H9 (cell line): ENCODE results near the gene CHCHD3. TPM values are rescaled to one million over a fixed set of nuclear protein-coding genes. Genes with fewer than 3 reads are reported as not detected.

Source experiments
- DNase-seq: peaks from one replicate; pipeline ENCODE4 v3.0.0-alpha.2; 2017
- H2AFZ ChIP-seq: one replicate; pipeline ENCODE4 v1.6.1; 2013; ENCODE audit warnings: mild to moderate bottlenecking, low read length, control low read depth, moderate library complexity
- H2AK5ac ChIP-seq: 2 replicates; pipeline ENCODE4 v1.6.1; 2013; ENCODE audit warnings: low read length, control low read depth, mixed read lengths; ENCODE audit not compliant: insufficient read length
- H2BK120ac ChIP-seq: one replicate; pipeline ENCODE4 v1.6.1; 2013; ENCODE audit warnings: low read depth, mild to moderate bottlenecking, low read length, control low read depth, inconsistent platforms; ENCODE audit not compliant: poor library complexity, severe bottlenecking
- H2BK12ac ChIP-seq: 2 replicates; pipeline ENCODE4 v1.6.1; 2013; ENCODE audit warnings: low read length, control low read depth, mixed read lengths, low read depth; ENCODE audit not compliant: insufficient read length
- H2BK15ac ChIP-seq: 2 replicates; pipeline ENCODE4 v1.6.1; 2013; ENCODE audit warnings: low read depth, low read length, control low read depth
- H2BK20ac ChIP-seq: one replicate; pipeline ENCODE4 v1.6.1; 2013; ENCODE audit warnings: low read depth, mild to moderate bottlenecking, low read length, control low read depth, inconsistent platforms; ENCODE audit not compliant: poor library complexity, severe bottlenecking
- H2BK5ac ChIP-seq: 2 replicates; pipeline ENCODE4 v1.6.1; 2013; ENCODE audit warnings: low read length, control low read depth, mixed read lengths; ENCODE audit not compliant: insufficient read length
- H3K14ac ChIP-seq: 2 replicates; pipeline ENCODE4 v1.6.1; 2013; ENCODE audit warnings: low read length, control low read depth; ENCODE audit not compliant: insufficient read depth
- H3K18ac ChIP-seq: 2 replicates; pipeline ENCODE4 v1.6.1; 2013; ENCODE audit warnings: low read depth, mild to moderate bottlenecking, mixed read lengths, low read length, control low read depth; ENCODE audit not compliant: insufficient read length
- H3K23ac ChIP-seq: 2 replicates; pipeline ENCODE4 v1.6.1; 2013; ENCODE audit warnings: low read length, control low read depth, mixed read lengths, low read depth; ENCODE audit not compliant: insufficient read length
- H3K23me2 ChIP-seq: 2 replicates; pipeline ENCODE4 v1.6.1; 2013; ENCODE audit warnings: low read depth, mild to moderate bottlenecking, mixed read lengths, low read length, control low read depth; ENCODE audit not compliant: insufficient read length, poor library complexity, severe bottlenecking
- H3K27ac ChIP-seq: 2 replicates; pipeline ENCODE4 v1.5.1; 2013; ENCODE audit warnings: low read length, control low read depth, mixed read lengths, low read depth; ENCODE audit not compliant: insufficient read length
- H3K27me3 ChIP-seq: 2 replicates; pipeline ENCODE4 v1.6.1; 2013; ENCODE audit warnings: low read length, control low read depth, inconsistent platforms; ENCODE audit not compliant: insufficient read depth
- H3K4ac ChIP-seq: 2 replicates; pipeline ENCODE4 v1.6.1; 2013; ENCODE audit warnings: low read depth, mild to moderate bottlenecking, control low read depth, inconsistent platforms, low read length, moderate library complexity
- H3K4me1 ChIP-seq: 2 replicates; pipeline ENCODE4 v1.6.1; 2013; ENCODE audit warnings: low read length, control low read depth, inconsistent platforms; ENCODE audit not compliant: insufficient read depth
- H3K4me2 ChIP-seq: 2 replicates; pipeline ENCODE4 v1.6.1; 2013; ENCODE audit warnings: low read length, control low read depth, mixed read lengths; ENCODE audit not compliant: insufficient read length, insufficient read depth
- H3K56ac ChIP-seq: 2 replicates; pipeline ENCODE4 v1.6.1; 2013; ENCODE audit warnings: low read depth, mild to moderate bottlenecking, mixed read lengths, low read length, control low read depth; ENCODE audit not compliant: insufficient read length
- H3K79me1 ChIP-seq: 2 replicates; pipeline ENCODE4 v1.6.1; 2013; ENCODE audit warnings: low read depth, mild to moderate bottlenecking, moderate library complexity, low read length, control low read depth, inconsistent platforms; ENCODE audit not compliant: insufficient read depth, poor library complexity, severe bottlenecking
- H3K79me2 ChIP-seq: 2 replicates; pipeline ENCODE4 v1.6.1; 2013; ENCODE audit warnings: low read length, control low read depth, inconsistent platforms; ENCODE audit not compliant: insufficient read depth
- H3K9ac ChIP-seq: 2 replicates; pipeline ENCODE4 v1.6.1; 2013; ENCODE audit warnings: low read length, control low read depth, mixed read lengths; ENCODE audit not compliant: insufficient read length; ENCODE audit errors: extremely low read depth
- H3K9me3 ChIP-seq: one replicate; pipeline ENCODE4 v1.6.1; 2013; ENCODE audit warnings: low read depth, low read length, inconsistent platforms; ENCODE audit not compliant: control insufficient read depth
- H3T11ph ChIP-seq: one replicate; pipeline ENCODE4 v1.6.1; 2013; ENCODE audit warnings: mild to moderate bottlenecking, low read length, control low read depth, inconsistent platforms
- H4K20me1 ChIP-seq: one replicate; pipeline ENCODE4 v1.6.1; 2013; ENCODE audit not compliant: control insufficient read depth, insufficient read length, insufficient read depth
- H4K5ac ChIP-seq: 2 replicates; pipeline ENCODE4 v1.6.1; 2013; ENCODE audit warnings: low read depth, mild to moderate bottlenecking, mixed read lengths, low read length, control low read depth; ENCODE audit not compliant: insufficient read length
- H4K8ac ChIP-seq: replicated peaks from 2 replicates; pipeline ENCODE4 v1.6.1; 2013; ENCODE audit warnings: low read length, control low read depth, mixed read lengths, low read depth; ENCODE audit not compliant: insufficient read length
- H4K91ac ChIP-seq: 2 replicates; pipeline ENCODE4 v1.6.1; 2013; ENCODE audit warnings: low read depth, mild to moderate bottlenecking, moderate library complexity, mixed read lengths, low read length, control low read depth; ENCODE audit not compliant: insufficient read length
- H3K27ac Mint-ChIP-seq, 3 experiments: 2 replicates in 2 of 3; 3 replicates in 1 of 3; pipeline ENCODE4 v1.8.0; 2020 to 2021; ENCODE audit warnings: mixed read lengths in 3 of 3, mild to moderate bottlenecking in 1 of 3, moderate library complexity in 1 of 3
- H3K27me3 Mint-ChIP-seq: 2 replicates; pipeline ENCODE4 v1.8.0; 2021; ENCODE audit warnings: low read depth, mild to moderate bottlenecking, moderate library complexity, mixed read lengths
- H3K36me3 Mint-ChIP-seq, 3 experiments: 2 replicates in 2 of 3; 3 replicates in 1 of 3; pipeline ENCODE4 v1.8.0; 2020 to 2021; ENCODE audit warnings: low read depth in 3 of 3, mixed read lengths in 3 of 3; ENCODE audit not compliant: insufficient read depth in 1 of 3
- H3K4me1 Mint-ChIP-seq, 2 experiments: 2 replicates each; pipeline ENCODE4 v1.8.0; 2020; ENCODE audit warnings: mixed read lengths in 2 of 2
- H3K4me3 Mint-ChIP-seq, 2 experiments: 2 replicates in 1 of 2; 3 replicates in 1 of 2; pipeline ENCODE4 v1.8.0; 2020 to 2021; ENCODE audit warnings: mild to moderate bottlenecking in 2 of 2, mixed read lengths in 2 of 2, moderate library complexity in 1 of 2
- H3K9me3 Mint-ChIP-seq, 2 experiments: 2 replicates in 1 of 2; 3 replicates in 1 of 2; pipeline ENCODE4 v1.8.0; 2020; ENCODE audit warnings: mild to moderate bottlenecking in 2 of 2, mixed read lengths in 2 of 2, moderate library complexity in 1 of 2
- WGBS: extraction: QIAGEN DNeasy Blood & Tissue Kit; methylation state at CpG from one replicate; pipeline ENCODE4 v1.1.7; 2013; ENCODE audit warnings: missing lambda C conversion rate, low lambda C conversion rate, mixed read lengths; ENCODE audit not compliant: insufficient read length; ENCODE audit errors: extremely low coverage; 5-methylcytosine and 5-hydroxymethylcytosine counted together
- total RNA-seq: library from RNA; stranded (reverse); gene quantifications from 2 replicates; pipeline ENCODE4 v1.2.1, GENCODE V29; 2021
- TF ChIP-seq, protein P1 (sequence below): fragments of 200-600 bp; sonication (generic); conservative IDR thresholded peaks from 3 replicates; pipeline ENCODE4 v1.8.0; 2021; ENCODE audit warnings: antibody characterized with exemption, mild to moderate bottlenecking

Gene CHCHD3
- total RNA-seq, 1 experiment from 2014 or later = 104 TPM

DNA sequence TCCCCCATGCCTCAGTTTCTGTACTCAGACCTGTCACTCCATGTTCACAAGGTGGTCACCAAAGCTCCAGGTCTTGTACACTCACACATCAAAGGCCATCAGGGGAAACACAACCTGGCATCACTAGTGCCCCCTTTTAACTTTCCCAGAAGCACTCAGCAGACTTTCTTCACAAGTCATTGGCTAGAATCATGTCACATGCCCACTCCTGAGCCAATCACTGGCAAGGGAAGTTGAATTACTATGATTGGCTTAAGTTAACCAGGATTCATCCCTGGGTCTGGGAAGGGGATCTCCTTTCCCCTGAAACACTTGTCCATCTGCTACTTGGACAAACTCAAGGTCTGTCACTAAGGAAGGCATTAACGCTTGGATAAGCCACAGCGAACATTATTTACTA is 311.8 kb downstream of the CHCHD3 start:
- Histone ChIP-seq H4K20me1 (no peaks in the 10 kb centered on the region), H2AFZ (no peak overlapping the region), H3K4ac (no peak overlapping the region), H2BK15ac (no peak overlapping the region), H2BK5ac (no peak overlapping the region), H2AK5ac (no peak overlapping the region), H3K14ac (no peak overlapping the region), H3K9me3 (no peaks in the 10 kb centered on the region), H4K8ac (no peak overlapping the region), H2BK20ac (no peak overlapping the region), H3K9ac (no peak overlapping the region), H2BK120ac (no peak overlapping the region), H3K27me3 (no peaks in the 10 kb centered on the region), H3K56ac (no peak overlapping the region), H3K23me2 (no peaks in the 10 kb centered on the region), H3K23ac (no peak overlapping the region), H3T11ph (no peak overlapping the region), H3K79me1 (no peaks in the 10 kb centered on the region), H2BK12ac (no peak overlapping the region), H3K79me2 (no peaks in the 10 kb centered on the region), H3K4me2 (no peak overlapping the region), H3K4me1 (no peaks in the 10 kb centered on the region; the same call in 1 of the 2 replicates), H4K91ac (no peak overlapping the region), H3K18ac (no peak overlapping the region), H3K27ac (no peak overlapping the region), H4K5ac (no peak overlapping the region)
- TF ChIP-seq, protein P1, sequence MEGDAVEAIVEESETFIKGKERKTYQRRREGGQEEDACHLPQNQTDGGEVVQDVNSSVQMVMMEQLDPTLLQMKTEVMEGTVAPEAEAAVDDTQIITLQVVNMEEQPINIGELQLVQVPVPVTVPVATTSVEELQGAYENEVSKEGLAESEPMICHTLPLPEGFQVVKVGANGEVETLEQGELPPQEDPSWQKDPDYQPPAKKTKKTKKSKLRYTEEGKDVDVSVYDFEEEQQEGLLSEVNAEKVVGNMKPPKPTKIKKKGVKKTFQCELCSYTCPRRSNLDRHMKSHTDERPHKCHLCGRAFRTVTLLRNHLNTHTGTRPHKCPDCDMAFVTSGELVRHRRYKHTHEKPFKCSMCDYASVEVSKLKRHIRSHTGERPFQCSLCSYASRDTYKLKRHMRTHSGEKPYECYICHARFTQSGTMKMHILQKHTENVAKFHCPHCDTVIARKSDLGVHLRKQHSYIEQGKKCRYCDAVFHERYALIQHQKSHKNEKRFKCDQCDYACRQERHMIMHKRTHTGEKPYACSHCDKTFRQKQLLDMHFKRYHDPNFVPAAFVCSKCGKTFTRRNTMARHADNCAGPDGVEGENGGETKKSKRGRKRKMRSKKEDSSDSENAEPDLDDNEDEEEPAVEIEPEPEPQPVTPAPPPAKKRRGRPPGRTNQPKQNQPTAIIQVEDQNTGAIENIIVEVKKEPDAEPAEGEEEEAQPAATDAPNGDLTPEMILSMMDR = no peak
- Mint-ChIP-seq H3K4me1 (peaks cover 4 to 8% of the 10 kb centered on the region in 2 experiments), H3K4me3 (no peak overlapping the region), H3K9me3 (peaks cover 6 to 8% of the 10 kb centered on the region in 2 experiments; a peak in 4 of 5 replicates), H3K27me3 (no peaks in the 10 kb centered on the region; the same call in none of the 2 replicates), H3K36me3 (peaks cover 0 to 6% (median 5%) of the 10 kb centered on the region in 3 experiments; a peak in 2 of 7 replicates), H3K27ac (no peak overlapping the region; a peak in 1 of 7 replicates)
- WGBS = no CpG with 5 or more reads among the region's 2 CpGs
- DNase-seq = no peak
